Spleen (tissue), 11 donors: Measurements from ENCODE around the gene IL7R. TPM values are rescaled to one million over a fixed set of nuclear protein-coding genes. Genes with fewer than 3 reads are reported as not detected.
A peak's percentile ranks its signal among the peaks of the same experiment; 100 is the strongest.
"Not testable (repeated sequence)": the region's sequence is repeated elsewhere in the genome, so short reads cannot be mapped to it uniquely, and the experiment has no call there.

Experiments
- DNase-seq: peaks from one replicate; pipeline ENCODE4 v3.0.0-alpha.2; 2020
- H3K27ac ChIP-seq, 8 donors: fragments of 200-600 bp; sonication (generic) in 7 of 8; 1 replicate in 4 of 8; 2 replicates in 4 of 8; pipeline versions ENCODE4 v1.5.0 to v1.8.0; 2016 to 2021; ENCODE audit warnings: inconsistent platforms in 4 of 8, mild to moderate bottlenecking in 4 of 8, moderate library complexity in 1 of 8
- H3K27me3 ChIP-seq, 7 donors: fragments of 200-600 bp; sonication (generic) in 6 of 7; replicated peaks in 1 of 7; 1 replicate in 4 of 7; 2 replicates in 3 of 7; pipeline versions ENCODE4 v1.5.0 to v1.8.0; 2016 to 2021; ENCODE audit warnings: inconsistent platforms in 3 of 7, mild to moderate bottlenecking in 1 of 7
- H3K36me3 ChIP-seq, 6 donors: fragments of 200-600 bp; sonication (generic) in 5 of 6; 1 replicate in 4 of 6; 2 replicates in 2 of 6; pipeline versions ENCODE4 v1.5.0 to v1.8.0; 2016 to 2021; ENCODE audit warnings: inconsistent platforms in 2 of 6
- H3K4me1 ChIP-seq, 6 donors: fragments of 200-600 bp; sonication (generic) in 5 of 6; 1 replicate in 3 of 6; 2 replicates in 3 of 6; pipeline versions ENCODE4 v1.5.0 to v1.8.0; 2016 to 2021; ENCODE audit warnings: inconsistent platforms in 3 of 6
- H3K4me3 ChIP-seq, 8 donors: fragments of 200-600 bp; sonication (generic) in 7 of 8; 1 replicate in 4 of 8; 2 replicates in 4 of 8; pipeline versions ENCODE4 v1.5.0 to v1.8.0; 2016 to 2021; ENCODE audit warnings: inconsistent platforms in 4 of 8, mild to moderate bottlenecking in 4 of 8, moderate library complexity in 2 of 8
- H3K9me3 ChIP-seq, 8 donors: fragments of 200-600 bp; sonication (generic) in 7 of 8; 1 replicate in 4 of 8; 2 replicates in 4 of 8; pipeline versions ENCODE4 v1.5.0 to v1.8.0; 2016 to 2021; ENCODE audit warnings: inconsistent platforms in 4 of 8
- POLR2A ChIP-seq, 3 donors: fragments of 450-650 bp; IDR thresholded peaks; one replicate each; pipeline ENCODE4 v1.5.1; 2017; ENCODE audit warnings: antibody characterized with exemption in 3 of 3, mild to moderate bottlenecking in 1 of 3
- POLR2AphosphoS5 ChIP-seq, 3 donors: sonication (generic); formaldehyde crosslinking; IDR thresholded peaks; one replicate each; pipeline ENCODE4 v1.5.1; 2017; ENCODE audit warnings: antibody characterized with exemption in 3 of 3
- WGBS, 5 donors: extraction: QIAGEN DNeasy Blood & Tissue Kit in 3 of 5; methylation state at CpG; one replicate each; pipeline versions ENCODE4 v1.1.5 to v1.1.7; 2013 to 2018; 5-methylcytosine and 5-hydroxymethylcytosine counted together
- intact Hi-C: fragments of 100-400 bp; cut with DNase I; formaldehyde crosslinking; loops from one replicate; pipeline ENCODE4 v1.15.0; 2023; ENCODE audit warnings: low total_unique reads
- polyA plus RNA-seq, 3 donors: library from polyadenylated mRNA; stranded (reverse); fragments of 200-250 nt; gene quantifications; one replicate each; pipeline ENCODE4 v1.2.1, GENCODE V29; 2013
- total RNA-seq, 7 donors: library from RNA; depleted of rRNA in 3 of 7; stranded (reverse); fragments of >200 nt in 3 of 7; fragmentation: NEBNext Ultra II Directional in 4 of 7; extraction: Animal tissue kit (Norgen Biotek cat#: 25700) in 4 of 7; gene quantifications; one replicate each; pipeline versions ENCODE4 v1.1.0 to v1.2.1, GENCODE V29; 2016 to 2021
- TF ChIP-seq, protein P1 (sequence below), 11 experiments: fragments of 200-600 bp in 7 of 11; fragments of 450-650 bp in 4 of 11; sonication (generic) in 4 of 11; IDR thresholded peaks in 8 of 11; conservative IDR thresholded peaks in 3 of 11; 1 replicate in 7 of 11; 2 replicates in 4 of 11; pipeline versions ENCODE4 v1.4.0 to v1.8.0; 2016 to 2021; ENCODE audit warnings: antibody characterized with exemption in 11 of 11, inconsistent platforms in 4 of 11, mild to moderate bottlenecking in 1 of 11
- donor health status: healthy with polysubstance abuse.
- donor health status: DM: no; HTN: no; CAD: no; lungs with moderate emphysema.
- donor health status: DM: no; HTN: no; CAD: no.
- donor health status: Bipolar disorder and iron deficiency.
- donor health status: healthy.
- donor health status: DM: no; HTN: no; CAD: no.
- donor health status: DM: yes; HTN: yes; CAD: no.

The IL7R gene
- total and polyA plus RNA-seq, 10 donors = 13.5 to 280 (median 96.0) TPM

- peak overlapping the region; percentile 58 to 90 (median 77) for H3K27ac ChIP-seq
- TF ChIP-seq, protein P1, sequence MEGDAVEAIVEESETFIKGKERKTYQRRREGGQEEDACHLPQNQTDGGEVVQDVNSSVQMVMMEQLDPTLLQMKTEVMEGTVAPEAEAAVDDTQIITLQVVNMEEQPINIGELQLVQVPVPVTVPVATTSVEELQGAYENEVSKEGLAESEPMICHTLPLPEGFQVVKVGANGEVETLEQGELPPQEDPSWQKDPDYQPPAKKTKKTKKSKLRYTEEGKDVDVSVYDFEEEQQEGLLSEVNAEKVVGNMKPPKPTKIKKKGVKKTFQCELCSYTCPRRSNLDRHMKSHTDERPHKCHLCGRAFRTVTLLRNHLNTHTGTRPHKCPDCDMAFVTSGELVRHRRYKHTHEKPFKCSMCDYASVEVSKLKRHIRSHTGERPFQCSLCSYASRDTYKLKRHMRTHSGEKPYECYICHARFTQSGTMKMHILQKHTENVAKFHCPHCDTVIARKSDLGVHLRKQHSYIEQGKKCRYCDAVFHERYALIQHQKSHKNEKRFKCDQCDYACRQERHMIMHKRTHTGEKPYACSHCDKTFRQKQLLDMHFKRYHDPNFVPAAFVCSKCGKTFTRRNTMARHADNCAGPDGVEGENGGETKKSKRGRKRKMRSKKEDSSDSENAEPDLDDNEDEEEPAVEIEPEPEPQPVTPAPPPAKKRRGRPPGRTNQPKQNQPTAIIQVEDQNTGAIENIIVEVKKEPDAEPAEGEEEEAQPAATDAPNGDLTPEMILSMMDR (IDR thresholded peaks at IDR 0.05 in 8 of 11, conservative IDR thresholded peaks at IDR 0.05 in 3 of 11) = no peak
- TF ChIP-seq POLR2A (IDR thresholded peaks at IDR 0.05) (no peak), POLR2AphosphoS5 (IDR thresholded peaks at IDR 0.05) (peak in 1 of 3 donors; percentile 80)
- WGBS, 5 donors = 54 to 71% (median 65%) methylated on average over 1 of the region's 1 CpG
- no peaks in the 10 kb centered on the region for H3K36me3 ChIP-seq
- H3K4me1 ChIP-seq = peaks cover 0 to 49% (median 23%) of the 10 kb centered on the region in 6 donors
- no peak for DNase-seq
- peak overlapping the region in 1 of 8 donors; percentile 46 for H3K4me3 ChIP-seq
- intact Hi-C loops = no loop called here
- no peaks in the 10 kb centered on the region for H3K27me3 ChIP-seq
- no peaks in the 10 kb centered on the region for H3K9me3 ChIP-seq
These were observed 2.4 kb upstream of the IL7R start for GRCh38 chr5:35854248-35854647.

- peaks cover 0 to 49% (median 23%) of the 10 kb centered on the region in 6 donors for H3K4me1 ChIP-seq
- 59 to 81% (median 78%) methylated on average over 1 of the region's 1 CpG for WGBS, 5 donors
- no peaks in the 10 kb centered on the region for H3K9me3 ChIP-seq
- H3K36me3 ChIP-seq = no peaks in the 10 kb centered on the region
- peak overlapping the region; percentile 2 to 90 (median 65) for H3K27ac ChIP-seq
- DNase-seq = no peak
- intact Hi-C loops = no loop called here
- H3K4me3 ChIP-seq = peak overlapping the region in 1 of 8 donors; percentile 9
- no peaks in the 10 kb centered on the region for H3K27me3 ChIP-seq
- TF ChIP-seq, protein P1 (IDR thresholded peaks at IDR 0.05 in 8 of 11, conservative IDR thresholded peaks at IDR 0.05 in 3 of 11) = no peak
- TF ChIP-seq POLR2A (IDR thresholded peaks at IDR 0.05) = no peak
These were observed 1.5 kb upstream of the IL7R start for GRCh38 chr5:35855187-35855586.

DNA sequence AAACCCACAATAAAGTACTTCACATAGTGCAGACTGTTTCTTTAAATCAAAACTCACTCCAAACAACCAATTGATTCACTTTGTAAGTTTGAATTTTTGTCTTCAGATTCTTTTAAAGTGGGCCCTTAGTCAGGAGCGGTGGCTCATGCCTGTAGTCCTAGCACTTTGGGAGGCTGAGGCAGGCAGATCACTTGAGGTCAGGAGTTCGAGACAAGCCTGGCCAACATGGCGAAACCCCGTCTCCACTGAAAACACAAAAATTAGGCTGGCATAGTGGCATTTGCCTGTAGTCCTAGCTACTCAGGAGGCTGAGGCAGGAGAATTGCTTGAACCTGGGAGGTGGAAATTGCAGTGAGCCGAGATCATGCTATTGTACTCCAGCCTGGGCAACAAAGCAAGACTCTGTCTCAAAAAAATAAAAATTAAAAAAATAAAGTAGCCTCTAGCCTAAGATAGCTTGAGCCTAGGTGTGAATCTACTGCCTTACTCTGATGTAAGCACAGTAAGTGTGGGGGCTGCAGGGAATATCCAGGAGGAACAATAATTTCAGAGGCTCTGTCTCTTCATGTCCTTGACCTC, 416 bp upstream of the IL7R start:
- WGBS, 5 donors = 82 to 89% (median 84%) methylated on average over 5 of the region's 5 CpGs
- H3K9me3 ChIP-seq, H3K36me3 ChIP-seq, intact Hi-C loops, H3K27me3 ChIP-seq, DNase-seq: not testable (repeated sequence)
- peak overlapping the region; percentile 9 to 90 (median 65) for H3K27ac ChIP-seq
- H3K4me1 ChIP-seq = peaks cover 0 to 46% (median 23%) of the 10 kb centered on the region in 6 donors
- peak overlapping the region in 5 of 8 donors; percentile 28 to 66 (median 38) for H3K4me3 ChIP-seq

GRCh38 chr5:35857606-35858205, 1.0 kb downstream of the IL7R start:
- TF ChIP-seq POLR2AphosphoS5 (IDR thresholded peaks at IDR 0.05) = no peak
- TF ChIP-seq, protein P1 (IDR thresholded peaks at IDR 0.05 in 8 of 11, conservative IDR thresholded peaks at IDR 0.05 in 3 of 11) = no peak
- no peak for TF ChIP-seq POLR2A (IDR thresholded peaks at IDR 0.05)
- intact Hi-C loops = no loop called here
- DNase-seq = no peak
- no peaks in the 10 kb centered on the region for H3K27me3 ChIP-seq
- H3K4me1 ChIP-seq = peaks cover 0 to 31% (median 11%) of the 10 kb centered on the region in 6 donors
- H3K9me3 ChIP-seq = no peaks in the 10 kb centered on the region
- peaks cover 0 to 10% (median 0%) of the 10 kb centered on the region in 6 donors for H3K36me3 ChIP-seq
- 46 to 75% (median 59%) methylated on average over 2 of the region's 2 CpGs for WGBS, 5 donors
- peak overlapping the region; percentile 7 to 66 (median 30) for H3K4me3 ChIP-seq
- peak overlapping the region; percentile 10 to 90 (median 65) for H3K27ac ChIP-seq
